NCI-H2196 (cell line): ENCODE measurements around the gene LDLRAD4.
"Not testable (repeated sequence)": the region's sequence is repeated elsewhere in the genome, so short reads cannot be mapped to it uniquely, and the experiment has no call there.

Experiments used
- DNase-seq: peaks from one replicate; lab custom pipeline; 2025; ENCODE audit not compliant: unreplicated experiment; lab: John Stamatoyannopoulos, UW

Gene LDLRAD4

DNA sequence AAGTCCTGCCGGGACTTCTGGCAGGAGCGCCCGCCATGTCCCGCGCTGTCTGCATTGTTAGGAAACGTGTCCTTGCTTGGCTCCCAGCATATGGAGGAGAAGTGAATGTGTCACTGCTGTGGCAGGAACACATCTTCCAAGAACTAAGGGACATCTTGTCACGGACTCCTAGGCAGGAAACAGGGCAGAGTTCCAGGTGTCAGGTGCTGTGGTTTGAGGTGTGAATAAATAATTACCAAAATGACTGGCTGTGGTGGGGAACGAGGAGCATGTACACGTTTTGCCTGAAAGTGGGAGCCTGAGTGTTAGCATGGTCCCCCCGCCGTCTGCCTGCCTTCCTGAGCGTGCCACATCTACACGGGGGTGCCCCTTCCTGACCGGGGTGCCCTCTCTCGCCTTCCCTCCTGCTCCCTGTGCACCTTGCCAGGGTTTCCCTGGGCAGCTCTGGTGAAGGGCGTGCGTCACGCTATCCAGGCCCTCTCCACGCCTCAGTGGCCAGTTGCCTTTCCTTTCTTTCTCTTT is 237.5 kb downstream of the LDLRAD4 start:
- no peak for DNase-seq

DNA sequence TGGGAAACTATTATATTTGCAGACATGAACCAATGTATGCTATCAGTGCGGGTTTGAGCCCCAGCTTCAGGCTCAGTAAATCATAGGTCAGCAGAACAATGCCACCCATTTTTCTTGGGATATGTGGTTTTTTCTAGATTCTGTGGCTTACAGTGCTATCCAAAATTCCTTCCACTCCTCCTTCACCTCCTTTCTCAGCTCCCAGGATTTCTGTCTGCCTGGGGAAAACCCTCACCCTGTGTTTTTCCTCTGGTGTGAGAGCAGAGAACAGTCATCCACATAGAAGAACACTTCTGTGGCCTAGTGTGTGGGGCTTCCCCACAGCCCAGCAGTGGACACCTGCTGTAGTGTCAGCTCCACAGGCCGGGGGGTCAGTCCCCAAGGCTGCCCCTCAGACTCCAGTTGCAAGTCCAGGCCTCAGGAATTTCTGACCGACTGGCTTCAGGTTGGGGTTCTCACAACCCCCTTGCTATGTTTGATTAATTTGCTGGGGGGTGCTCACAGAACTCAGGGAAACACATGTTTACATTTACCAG is 238.2 kb downstream of the LDLRAD4 start:
- no peak for DNase-seq

DNA sequence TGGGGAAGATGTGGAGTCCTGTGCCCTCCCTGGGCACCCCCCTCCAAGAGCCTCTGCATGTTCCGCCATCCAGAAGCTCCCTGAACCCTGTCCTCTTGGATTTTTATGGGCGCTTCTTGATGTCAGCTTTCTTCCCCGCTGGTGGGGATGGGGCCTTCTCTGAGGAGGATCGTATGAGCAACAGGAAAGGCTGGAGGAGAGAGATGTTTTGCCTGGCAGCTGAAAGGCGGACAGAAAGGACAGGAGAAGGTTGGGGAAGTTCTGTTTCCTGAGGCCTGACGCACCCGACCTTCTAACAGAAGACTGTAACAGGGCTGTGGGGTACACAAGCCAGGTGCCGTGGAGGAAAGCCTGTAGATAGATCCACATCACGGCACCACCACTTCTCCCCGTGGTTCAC is 238.8 kb downstream of the LDLRAD4 start:
- no peak for DNase-seq

DNA sequence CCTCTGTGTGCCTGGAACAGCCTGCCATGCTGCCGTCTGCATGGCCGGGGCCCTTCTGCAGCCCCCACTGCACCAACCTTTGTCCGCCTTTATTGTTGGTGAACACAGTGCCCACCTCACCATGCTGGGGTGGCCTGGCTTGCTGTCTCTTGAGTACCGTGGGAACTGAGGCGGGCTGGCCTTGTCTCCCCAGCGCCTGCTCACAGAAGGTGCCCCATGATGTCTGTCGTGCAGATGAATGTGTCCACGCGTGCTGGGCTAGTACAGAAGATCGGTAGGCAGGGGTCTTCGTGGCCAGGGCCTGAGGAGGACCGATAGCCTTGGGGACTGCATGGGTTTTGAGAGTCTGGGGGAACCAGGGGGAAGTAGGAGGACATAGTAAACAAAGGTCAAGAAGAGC is 242.4 kb downstream of the LDLRAD4 start:
- DNase-seq = no peak

DNA sequence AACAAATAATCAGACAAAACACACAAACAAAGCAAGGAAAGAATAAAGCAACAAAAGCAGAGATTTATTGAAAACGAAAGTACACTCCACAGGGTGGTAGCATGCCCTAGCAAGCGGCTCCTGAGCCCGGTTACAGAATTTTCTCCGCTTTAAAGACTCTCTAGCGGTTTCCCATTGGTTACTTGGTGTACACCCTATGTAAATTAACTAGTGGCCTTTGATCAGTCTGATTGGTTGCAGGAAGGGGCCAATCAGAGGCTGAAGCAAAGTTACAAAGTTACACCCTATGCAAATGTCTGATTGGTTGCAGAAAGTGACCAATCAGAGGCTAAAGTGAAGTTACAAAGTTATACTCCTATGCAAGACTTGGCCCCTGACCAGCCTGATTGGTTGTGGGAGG is 242.9 kb downstream of the LDLRAD4 start:
- no peak for DNase-seq

DNA sequence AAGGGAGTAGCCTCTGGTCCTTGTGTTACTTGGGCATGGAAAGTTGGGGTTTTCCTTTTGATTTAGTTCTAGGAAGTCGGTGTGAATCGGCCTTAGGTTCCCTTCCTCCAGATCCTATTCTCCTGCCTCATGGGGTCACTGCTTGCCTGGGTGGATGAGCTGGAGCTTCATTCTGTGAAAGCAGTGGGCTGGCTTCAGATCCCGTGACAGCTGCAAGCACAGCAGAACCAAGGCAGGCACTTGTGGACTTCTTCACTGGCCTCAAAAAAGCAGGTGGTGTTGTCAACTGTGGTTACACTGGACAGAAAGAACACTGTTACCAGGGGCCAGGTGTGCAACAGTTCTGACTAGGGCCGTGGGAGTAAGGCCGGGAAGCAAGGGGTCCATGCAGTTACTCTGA is 243.4 kb downstream of the LDLRAD4 start:
- DNase-seq = no peak

DNA sequence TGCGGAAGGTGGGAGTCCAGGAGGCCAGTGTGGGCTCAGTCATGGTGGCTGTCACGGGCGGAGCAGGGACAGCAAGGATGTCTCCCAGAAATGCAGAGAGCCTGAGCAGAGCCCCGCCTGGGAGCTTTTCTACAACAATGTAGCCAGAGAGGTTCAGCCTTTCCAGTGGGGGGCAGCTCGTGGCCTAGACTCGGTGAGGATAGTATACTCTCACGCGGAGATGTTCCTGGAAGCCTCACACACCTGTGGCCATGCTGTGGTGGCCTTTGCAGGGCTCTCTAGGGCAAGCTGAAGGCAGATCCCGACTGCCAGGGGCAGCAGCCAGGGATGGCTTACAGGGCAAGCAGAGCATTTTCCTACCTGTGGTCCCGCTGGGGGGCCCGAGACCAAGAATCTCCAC is 244.1 kb downstream of the LDLRAD4 start:
- no peak for DNase-seq

DNA sequence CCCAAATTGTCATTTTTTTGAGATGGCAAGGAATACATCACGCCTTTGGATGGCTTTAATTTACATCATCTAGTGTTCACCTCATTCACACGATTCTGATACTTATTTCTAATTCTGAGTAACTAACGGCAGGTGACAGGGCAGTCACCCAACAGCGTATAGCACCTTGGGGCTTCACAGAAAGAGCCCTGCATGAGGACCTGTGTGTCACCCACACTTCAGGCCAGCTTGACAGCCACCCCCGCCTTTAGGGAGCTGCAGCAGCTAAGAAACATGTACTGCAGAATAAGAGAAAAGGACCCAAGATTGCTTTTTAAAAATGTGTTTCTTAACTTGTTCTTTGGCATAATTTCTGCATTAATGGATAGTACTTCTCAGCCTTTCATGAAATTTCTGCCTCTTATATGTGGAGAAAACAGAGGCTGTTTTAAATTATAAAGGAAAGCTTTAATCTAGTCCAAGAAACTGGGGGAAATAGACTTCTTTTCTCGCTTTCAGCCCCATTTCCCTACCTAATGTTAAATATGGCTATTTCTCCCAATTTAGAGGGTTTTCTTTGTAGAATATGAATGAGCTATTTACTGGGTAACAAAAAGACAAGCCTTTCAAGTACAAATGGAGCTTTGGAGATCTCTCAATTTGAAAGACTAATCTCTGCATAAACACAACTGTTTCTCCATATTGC is 245.1 kb downstream of the LDLRAD4 start:
- DNase-seq = no peak

DNA sequence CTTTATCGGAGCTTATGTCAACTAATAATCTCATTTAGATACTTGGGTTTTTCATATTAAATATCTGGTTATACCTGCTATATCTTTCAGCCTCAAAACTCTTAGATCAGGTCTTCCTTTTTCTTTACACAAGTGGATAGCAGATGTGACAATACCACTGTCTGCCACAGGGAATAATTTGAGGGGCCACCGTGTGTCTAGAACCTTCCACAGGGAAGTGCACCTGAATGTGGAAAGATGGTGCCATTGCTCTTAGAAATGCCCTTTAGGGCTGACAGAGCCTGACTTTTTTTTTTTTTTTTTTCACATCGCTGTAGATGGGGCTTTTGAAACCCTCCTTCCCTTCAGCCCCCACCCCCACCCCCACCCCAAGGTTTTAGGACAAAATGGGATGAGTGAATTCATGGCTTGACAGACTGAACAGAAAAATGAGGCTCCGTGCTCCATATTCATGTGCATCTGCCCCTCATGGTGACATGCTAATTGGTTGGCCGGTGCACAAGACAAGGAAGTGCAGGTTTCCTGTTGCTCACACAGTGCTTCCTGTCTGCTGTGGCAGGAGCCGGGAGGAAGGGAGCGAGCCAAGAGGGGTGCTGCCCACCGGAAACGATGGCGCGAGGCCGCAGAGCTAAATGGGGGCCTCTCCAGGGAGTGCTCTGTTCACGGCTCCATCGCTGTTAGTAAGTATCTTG is 246.0 kb downstream of the LDLRAD4 start:
- no peak for DNase-seq

DNA sequence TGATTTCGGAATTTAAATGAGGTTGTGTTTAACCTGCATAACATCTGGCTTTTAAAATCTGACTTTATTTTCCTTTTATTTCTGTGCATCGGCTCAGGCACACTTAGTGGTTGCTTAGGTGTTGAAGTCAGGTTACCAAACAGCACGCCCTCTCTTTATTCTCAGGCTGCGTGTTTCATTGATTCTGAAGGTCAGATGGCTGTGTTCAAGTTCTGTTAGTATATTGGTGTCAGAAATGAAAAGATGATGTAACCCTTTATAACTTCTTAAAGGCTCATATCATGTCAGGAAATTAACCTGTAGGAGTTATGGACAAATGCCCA is 246.5 kb downstream of the LDLRAD4 start:
- DNase-seq = no peak

DNA sequence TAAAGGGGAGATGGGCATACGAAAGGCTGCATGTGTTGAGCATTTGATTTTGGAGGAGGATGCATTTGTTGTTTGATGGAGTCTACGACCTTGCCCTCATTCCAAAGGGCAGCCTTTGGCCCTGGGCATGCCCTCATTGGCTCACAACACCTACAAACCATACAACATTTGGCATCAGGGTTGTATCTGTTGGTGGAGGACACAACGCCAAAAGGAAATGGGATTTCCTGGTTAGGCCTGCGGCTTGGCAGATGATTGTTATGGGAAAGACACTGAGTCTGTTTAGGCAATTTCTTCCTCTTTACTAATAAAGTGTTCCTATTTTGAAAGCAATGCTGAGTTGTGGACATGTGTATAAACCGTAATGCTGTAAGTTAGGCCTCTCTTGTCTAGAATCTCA is 246.9 kb downstream of the LDLRAD4 start:
- DNase-seq = no peak

DNA sequence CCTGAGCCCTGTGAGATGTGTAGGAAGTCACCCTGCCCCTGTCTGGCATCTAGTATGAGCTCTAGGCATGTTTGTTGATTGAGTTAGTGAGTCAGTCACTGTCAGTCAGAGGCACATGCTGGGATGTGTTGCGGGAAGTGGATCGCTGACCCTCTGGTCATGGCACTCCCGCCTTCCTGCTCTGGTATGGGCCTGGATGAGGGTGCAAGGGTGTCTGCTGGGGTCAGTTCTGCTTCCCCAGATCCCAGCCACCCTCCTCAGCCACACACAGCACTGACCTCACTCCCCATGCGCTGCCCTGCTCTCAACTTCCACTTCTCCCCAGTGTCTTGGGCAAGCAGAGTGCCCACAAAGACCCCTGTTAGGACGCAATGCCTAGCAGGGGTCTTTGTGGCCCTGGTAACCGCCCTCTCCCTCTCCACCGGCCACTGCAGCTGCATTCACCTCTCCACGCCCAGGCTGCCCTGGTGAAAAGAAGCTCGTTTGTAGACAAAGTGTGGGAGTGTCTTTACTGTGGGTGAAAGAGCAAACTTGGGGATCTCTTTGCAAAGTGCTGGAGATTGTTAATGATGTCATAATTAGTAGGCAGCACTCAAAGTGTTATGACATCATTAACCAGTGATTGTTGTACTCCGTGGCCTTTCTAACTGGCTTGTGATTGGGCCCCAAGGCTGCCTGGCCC is 252.1 kb downstream of the LDLRAD4 start:
- DNase-seq = no peak

DNA sequence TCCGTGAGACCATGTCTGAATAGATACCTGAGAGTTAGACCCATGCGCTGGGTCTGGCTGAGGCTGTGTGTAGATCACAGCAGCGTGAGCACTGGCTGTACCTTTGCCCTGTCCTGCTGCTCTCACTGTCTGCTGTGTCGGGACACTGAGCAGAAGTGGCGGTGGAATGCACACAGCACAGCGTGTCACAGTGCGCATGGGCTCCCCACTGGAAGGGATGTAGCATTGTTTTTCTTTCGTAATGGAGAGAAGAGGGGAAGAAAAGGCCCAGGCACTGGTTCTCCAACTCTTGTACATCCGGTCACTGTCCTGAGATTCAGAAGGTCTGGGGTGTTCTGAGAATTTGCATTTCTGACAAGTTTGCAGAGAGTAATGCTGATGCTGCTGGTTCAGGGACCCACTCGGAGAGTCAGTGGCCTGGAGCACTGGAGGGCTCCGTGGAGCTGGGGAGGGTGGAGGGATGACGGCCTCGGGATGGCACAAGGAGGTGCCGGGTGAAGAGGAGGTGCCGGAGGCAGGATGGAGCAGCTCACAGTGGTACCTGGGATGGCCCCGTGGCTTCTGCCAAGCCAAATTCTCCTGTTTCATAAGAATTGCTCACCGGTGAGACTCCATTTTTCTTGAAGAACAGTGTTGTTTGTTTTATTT is 252.8 kb downstream of the LDLRAD4 start:
- no peak for DNase-seq

DNA sequence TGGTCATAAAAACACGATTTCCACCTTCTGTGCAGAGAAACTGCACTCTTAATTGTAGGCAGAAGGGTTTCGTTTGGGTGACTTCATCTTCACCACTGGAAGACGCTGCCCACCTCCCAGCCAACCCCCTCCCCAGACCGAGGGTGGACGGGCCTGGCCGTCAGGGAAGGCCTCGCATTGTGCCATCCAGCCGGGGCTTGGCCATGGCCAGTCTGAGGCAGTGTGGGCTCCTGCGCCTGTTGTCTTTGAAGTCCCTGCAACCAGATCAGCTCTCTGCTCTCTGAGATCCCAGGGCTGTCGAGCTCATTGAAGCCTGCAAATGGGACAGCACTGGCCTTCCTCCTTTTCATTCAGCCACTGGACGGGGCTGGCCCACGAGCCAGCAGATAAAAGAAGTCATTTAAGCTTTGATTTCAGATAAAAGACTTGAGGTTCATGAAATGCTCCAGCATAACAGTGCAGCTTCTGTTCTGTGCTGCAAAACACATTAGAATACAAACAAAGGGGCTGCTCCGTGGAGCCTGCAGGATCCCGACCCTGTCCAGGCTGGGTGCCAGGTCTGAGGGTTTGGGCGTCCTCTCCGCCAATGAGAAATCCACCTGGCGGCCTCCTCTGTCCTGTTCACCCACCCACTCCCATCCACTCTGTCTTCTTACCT is 253.5 kb downstream of the LDLRAD4 start:
- peak; percentile 61 for DNase-seq

DNA sequence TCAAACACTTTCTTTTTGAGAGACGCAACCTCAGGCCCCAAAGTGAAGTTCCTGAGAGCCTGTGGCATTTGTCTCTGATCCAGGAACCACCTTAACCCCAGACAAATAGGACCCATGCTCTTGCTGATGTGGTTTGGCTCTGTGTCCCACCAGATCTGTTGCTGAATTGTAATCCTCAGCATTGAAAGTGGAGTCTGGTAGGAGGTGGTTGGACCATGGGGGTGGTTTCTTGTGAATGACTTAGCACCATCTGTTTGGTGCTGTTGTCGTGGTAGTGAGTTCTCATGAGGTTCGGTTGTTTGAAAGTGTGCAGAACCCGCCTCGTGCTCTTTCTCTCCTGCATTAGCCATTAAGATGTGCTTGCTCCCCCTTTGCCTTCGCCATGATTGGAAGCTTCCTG is 255.2 kb downstream of the LDLRAD4 start:
- DNase-seq = no peak

DNA sequence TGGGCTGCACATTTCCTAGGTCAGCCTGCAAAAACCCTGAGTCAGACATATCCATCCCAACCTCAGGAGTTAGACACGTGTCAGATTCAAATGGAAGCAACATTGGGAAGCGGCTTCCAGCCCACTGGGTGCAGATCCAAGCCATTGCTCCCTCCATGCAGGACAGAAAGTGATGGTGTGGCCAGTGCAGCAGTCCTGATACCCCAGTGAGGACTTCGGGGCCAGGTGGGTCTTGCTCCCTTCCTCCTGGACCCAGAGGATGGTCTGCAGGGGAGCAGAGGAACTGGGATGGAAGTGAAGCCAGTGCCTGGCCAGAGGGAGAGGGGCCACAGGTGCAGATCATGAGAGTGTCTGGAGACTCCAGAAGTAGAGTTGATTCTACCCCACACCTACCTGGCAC is 255.8 kb downstream of the LDLRAD4 start:
- DNase-seq = no peak

DNA sequence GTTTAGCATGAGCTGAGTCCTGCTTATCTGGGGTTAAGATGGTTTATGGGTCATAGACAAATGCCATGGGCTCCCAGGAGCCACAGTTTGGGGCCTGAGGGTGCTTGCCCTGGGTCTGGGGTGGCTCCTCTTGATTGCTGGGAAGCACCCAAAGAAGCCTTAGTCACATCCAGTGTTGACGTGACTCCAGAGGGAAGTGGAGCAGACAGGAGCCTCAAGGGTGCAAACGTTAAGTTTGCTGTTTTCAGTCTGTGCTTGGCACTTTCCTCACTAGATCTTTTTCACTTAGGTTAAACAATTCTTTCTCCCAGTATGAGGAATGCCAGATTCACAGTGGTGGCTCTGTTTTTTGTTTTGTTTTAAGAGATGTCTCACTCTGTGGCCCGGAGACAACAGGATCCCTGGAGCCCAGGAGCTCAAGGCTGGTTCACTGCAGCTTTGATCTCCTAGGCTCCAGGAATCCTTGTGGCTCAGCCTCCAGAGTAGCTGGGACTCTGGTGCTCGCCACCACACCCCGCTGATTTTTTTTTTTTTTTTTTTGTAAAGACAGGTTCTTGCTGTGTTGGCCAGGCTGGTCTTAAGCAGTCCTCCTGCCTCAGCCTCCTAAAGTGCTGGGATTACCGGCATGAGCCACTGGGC is 256.5 kb downstream of the LDLRAD4 start:
- DNase-seq = no peak

DNA sequence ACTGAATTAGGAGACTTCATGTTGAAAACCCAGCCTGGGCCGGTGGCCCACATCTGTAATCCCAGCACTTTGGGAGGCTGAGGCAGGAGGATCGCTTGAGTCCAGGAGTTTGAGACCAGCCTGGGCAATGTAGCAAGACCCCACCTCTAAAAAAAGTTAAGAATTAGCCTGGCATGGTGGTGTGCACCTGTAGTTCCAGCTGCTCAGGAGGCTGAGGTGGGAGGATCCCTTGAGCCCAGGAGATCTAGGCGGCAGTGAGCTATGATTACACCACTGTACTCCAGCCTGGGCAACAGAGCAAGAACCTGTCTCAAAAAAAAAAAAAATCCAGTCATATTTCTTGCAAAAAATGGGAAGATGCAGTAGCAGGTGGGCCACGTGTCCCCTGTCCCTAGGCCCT is 257.8 kb downstream of the LDLRAD4 start:
- DNase-seq = not testable (repeated sequence)

DNA sequence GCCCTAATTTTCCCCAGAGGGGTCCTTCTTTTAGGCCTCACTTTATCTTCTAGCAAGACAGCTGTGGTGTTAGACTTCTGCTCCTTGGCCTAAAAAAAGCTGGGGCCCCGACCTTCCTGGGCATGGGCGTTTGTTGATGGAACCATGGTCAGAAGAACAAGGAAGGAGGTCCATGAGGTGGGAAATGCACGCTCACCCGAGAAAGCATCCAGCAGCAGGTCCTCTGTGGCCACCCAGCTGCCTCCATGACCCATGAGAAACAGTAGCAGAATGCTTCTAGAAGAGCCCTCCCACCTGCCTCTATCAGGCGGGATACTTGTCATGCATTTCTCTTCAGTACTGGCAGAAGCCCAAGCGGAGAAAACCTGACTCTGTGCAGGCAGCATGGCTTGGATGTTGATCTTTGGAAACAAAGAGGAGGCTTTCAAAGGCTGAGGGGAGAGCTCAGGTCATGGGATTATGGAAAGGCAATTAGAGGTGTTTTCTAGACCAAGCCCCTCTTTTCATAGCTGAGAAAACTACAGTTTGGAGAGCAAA is 258.7 kb downstream of the LDLRAD4 start:
- no peak for DNase-seq

DNA sequence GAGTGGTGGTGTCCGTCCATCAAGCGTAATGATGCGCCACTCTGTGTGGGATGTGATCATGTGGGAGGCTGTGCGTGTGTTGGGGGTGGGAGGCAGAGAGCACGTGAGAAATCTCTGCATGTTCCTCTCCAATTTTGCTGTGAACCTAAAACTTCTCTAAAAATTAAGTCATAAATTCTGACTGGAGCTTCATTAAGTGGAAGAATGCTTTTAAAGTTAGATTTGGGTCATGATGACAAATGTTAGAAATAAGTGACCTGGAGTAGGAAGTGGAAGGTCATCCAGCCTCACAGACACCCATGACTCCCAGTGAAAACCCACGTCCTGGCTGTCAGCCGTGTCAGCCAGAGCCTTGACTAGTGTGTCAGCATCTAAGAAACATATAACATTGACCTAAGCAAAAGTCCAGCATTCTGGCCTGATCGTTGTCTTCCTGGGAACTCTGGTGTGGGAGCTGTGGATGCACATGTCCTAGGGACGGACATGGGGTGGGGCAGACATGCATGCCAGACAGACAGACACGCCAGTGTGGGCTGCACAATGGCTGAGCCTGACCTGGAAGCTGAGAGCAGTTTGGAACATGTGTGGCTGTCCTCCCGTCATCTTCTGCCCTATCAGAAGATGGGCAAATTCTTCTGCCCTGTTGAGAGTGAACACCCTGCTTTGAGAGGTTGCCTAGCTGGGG is 262.2 kb downstream of the LDLRAD4 start:
- no peak for DNase-seq
